Measurements from ENCODE around the gene IL22RA1.

IL22RA1 gene

DNA sequence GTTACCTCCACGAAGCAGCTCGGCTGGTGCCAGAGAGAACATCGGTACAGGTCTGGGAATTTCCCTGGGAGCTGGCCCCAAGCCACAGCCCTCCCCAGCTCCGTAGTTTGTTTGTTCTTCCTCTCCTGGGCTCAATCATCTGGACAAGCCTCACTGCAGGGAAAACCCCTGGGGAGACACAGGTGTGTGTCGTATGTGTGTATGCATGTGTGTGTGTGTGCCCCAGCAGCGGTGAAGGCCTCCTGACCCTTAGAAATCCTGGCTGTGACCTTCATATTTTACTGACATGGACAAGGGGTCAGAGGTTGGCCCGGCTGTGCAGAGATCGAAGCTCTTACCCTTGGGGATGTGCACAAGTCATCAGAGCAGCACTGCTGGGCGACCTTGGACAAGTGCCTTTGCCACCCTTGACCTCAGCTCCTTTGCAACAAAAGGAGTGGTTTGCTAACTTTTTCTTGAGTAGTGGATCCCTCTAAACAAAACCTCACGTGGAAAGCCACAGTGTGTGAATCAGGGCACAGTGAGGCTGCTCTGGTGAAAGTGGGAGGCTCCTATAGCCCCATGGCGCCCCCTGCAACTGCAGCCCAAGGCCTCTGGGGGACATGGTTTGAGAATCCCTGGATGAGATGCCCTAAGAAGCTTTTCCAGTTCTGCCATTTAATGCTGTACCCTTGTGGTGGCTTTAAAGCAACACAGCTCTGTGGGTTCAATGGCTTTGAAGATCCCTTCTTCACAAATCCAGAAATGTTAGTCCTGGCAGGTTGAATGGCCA lies 12.3 kb upstream of the IL22RA1 start:
- no peak overlapping the region for H2AK5ac ChIP-seq (ENCODE audit: low read length)
- no peak overlapping the region for H2BK120ac ChIP-seq (ENCODE audit: low read depth, low read length)
- H3K9ac ChIP-seq (ENCODE audit: low read length): no peak overlapping the region
- peaks cover 8% of the 10 kb centered on the region for H3K4me1 ChIP-seq (ENCODE audit: control insufficient read depth, low read depth, low read length)
- no peak overlapping the region for H3K27ac ChIP-seq (ENCODE audit: low read depth, low read length)
- no peak overlapping the region for H3K56ac ChIP-seq (ENCODE audit: low read length)
- H3K23ac ChIP-seq (ENCODE audit: low read length): no peak overlapping the region
- H4K5ac ChIP-seq (ENCODE audit: low read length): no peak overlapping the region
- no peaks in the 10 kb centered on the region for H3K27me3 ChIP-seq (ENCODE audit: insufficient read depth, low read length, poor library complexity)
- DNase-seq: peak; percentile 73
- no peaks in the 10 kb centered on the region for H3K36me3 ChIP-seq (ENCODE audit: control insufficient read depth, insufficient read depth, low read length)
- H4K8ac ChIP-seq (ENCODE audit: low read depth, low read length): no peak overlapping the region
- H3K4ac ChIP-seq (ENCODE audit: low read depth, low read length): no peak overlapping the region
- H3K4me2 ChIP-seq (ENCODE audit: low read length): no peak overlapping the region
- H3K18ac ChIP-seq (ENCODE audit: low read length): no peak overlapping the region
- H2BK15ac ChIP-seq (replicated peaks; ENCODE audit: low read depth): no peak overlapping the region
- no peak overlapping the region for H3K4me3 ChIP-seq (ENCODE audit: low read length)
- no peak overlapping the region for H2BK5ac ChIP-seq (ENCODE audit: low read length)
- no peaks in the 10 kb centered on the region for H3K79me1 ChIP-seq (ENCODE audit: low read length)
- WGBS (ENCODE audit: extremely low coverage, insufficient coverage, low lambda C conversion rate): no CpG with 5 or more reads among the region's 11 CpGs
- no peaks in the 10 kb centered on the region for H3K79me2 ChIP-seq (ENCODE audit: control insufficient read depth, insufficient read depth, low read length)

DNA sequence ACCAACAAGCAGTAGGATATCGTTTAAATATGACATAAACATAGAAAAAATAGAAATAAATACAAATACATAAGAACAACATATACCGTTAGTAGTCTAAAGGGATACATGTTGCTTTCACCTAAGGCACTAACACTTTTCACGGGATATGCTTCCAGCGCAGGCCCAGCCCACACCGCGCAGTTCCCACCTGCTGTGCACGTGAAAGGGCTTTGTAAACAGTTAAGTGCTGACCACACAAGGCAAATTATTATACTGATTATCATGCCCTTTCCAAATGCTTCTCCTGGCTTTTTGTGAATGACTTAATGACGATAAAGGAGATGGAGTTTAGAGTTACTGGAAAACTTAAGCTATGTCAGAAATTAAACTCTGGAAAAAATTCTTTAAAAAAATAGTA lies 11.3 kb upstream of the IL22RA1 start:
- H3K4me1 ChIP-seq (ENCODE audit: control insufficient read depth, low read depth, low read length): peaks cover 9% of the 10 kb centered on the region
- H3K18ac ChIP-seq (ENCODE audit: low read length): no peak overlapping the region
- H2BK120ac ChIP-seq (ENCODE audit: low read depth, low read length): no peak overlapping the region
- H3K4ac ChIP-seq (ENCODE audit: low read depth, low read length): no peak overlapping the region
- H2BK15ac ChIP-seq (replicated peaks; ENCODE audit: low read depth): no peak overlapping the region
- H3K4me3 ChIP-seq (ENCODE audit: low read length): no peak overlapping the region
- H3K79me2 ChIP-seq (ENCODE audit: control insufficient read depth, insufficient read depth, low read length): no peaks in the 10 kb centered on the region
- no peak overlapping the region for H3K56ac ChIP-seq (ENCODE audit: low read length)
- no peak overlapping the region for H3K4me2 ChIP-seq (ENCODE audit: low read length)
- no peak overlapping the region for H4K5ac ChIP-seq (ENCODE audit: low read length)
- H3K9ac ChIP-seq (ENCODE audit: low read length): no peak overlapping the region
- H3K27me3 ChIP-seq (ENCODE audit: insufficient read depth, low read length, poor library complexity): no peaks in the 10 kb centered on the region
- no CpG with 5 or more reads among the region's 8 CpGs for WGBS (ENCODE audit: extremely low coverage, insufficient coverage, low lambda C conversion rate)
- H2AK5ac ChIP-seq (ENCODE audit: low read length): no peak overlapping the region
- DNase-seq: peak; percentile 47
- no peak overlapping the region for H4K8ac ChIP-seq (ENCODE audit: low read depth, low read length)
- H3K23ac ChIP-seq (ENCODE audit: low read length): no peak overlapping the region
- no peaks in the 10 kb centered on the region for H3K36me3 ChIP-seq (ENCODE audit: control insufficient read depth, insufficient read depth, low read length)
- no peak overlapping the region for H2BK5ac ChIP-seq (ENCODE audit: low read length)
- no peak overlapping the region for H3K27ac ChIP-seq (ENCODE audit: low read depth, low read length)
- H3K79me1 ChIP-seq (ENCODE audit: low read length): no peaks in the 10 kb centered on the region

DNA sequence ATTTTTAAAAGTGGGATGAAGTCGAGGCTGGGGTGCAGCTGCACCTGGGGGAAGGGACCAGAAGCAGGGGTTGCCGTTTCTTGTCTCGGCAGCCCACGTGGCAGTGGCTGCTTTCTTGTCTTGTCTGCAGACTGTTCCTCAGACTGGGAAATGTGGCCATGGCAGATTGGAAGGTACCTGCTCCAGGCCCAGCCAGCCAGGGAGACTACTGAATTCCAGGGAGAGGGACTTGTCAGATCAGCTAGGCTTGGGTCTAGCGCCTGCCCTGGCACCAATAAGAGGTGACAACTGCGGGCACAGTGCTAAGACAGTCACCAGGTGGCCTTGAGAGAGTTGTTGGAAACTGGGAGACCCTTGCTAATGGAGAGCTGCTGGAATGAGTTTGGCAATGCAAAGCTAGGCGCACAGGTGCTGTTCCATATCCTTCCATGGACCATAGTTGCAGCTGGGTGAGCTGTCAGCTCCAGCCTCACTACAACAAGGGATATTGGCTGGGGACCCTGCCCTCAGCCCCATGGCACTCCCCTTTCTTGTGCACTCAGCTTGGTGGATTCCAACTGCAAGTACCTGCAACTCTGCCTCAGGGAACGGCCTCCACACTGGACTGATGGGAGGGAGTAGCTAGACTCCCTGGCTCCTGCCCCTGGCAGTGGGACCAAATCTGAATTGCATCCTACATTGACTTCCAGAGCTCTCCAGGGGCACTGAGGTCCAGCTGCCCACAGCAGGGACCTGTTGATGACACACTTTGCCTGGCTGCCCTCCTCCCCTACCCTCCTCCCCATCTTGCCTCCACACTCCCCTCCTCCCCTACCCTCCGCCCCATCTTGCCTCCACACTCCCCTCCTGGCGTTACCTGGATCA lies 9.9 kb upstream of the IL22RA1 start:
- Histone ChIP-seq H3K56ac (ENCODE audit: low read length) (peak overlapping the region; percentile 72), H3K4me2 (ENCODE audit: low read length) (no peak overlapping the region), H3K9ac (ENCODE audit: low read length) (no peak overlapping the region), H2AK5ac (ENCODE audit: low read length) (peak overlapping the region; percentile 11), H3K36me3 (ENCODE audit: control insufficient read depth, insufficient read depth, low read length) (no peaks in the 10 kb centered on the region), H3K4me1 (ENCODE audit: control insufficient read depth, low read depth, low read length) (peaks cover 9% of the 10 kb centered on the region), H3K23ac (ENCODE audit: low read length) (no peak overlapping the region), H3K18ac (ENCODE audit: low read length) (no peak overlapping the region), H2BK5ac (ENCODE audit: low read length) (no peak overlapping the region), H3K27ac (ENCODE audit: low read depth, low read length) (no peak overlapping the region), H3K4me3 (ENCODE audit: low read length) (no peak overlapping the region), H3K4ac (ENCODE audit: low read depth, low read length) (peak overlapping the region; percentile 25), H2BK120ac (ENCODE audit: low read depth, low read length) (no peak overlapping the region), H3K79me2 (ENCODE audit: control insufficient read depth, insufficient read depth, low read length) (no peaks in the 10 kb centered on the region), H3K79me1 (ENCODE audit: low read length) (no peaks in the 10 kb centered on the region), H3K27me3 (ENCODE audit: insufficient read depth, low read length, poor library complexity) (no peaks in the 10 kb centered on the region), H2BK15ac (replicated peaks; ENCODE audit: low read depth) (no peak overlapping the region), H4K8ac (ENCODE audit: low read depth, low read length) (no peak overlapping the region), H4K5ac (ENCODE audit: low read length) (no peak overlapping the region)
- WGBS (ENCODE audit: extremely low coverage, insufficient coverage, low lambda C conversion rate): no CpG with 5 or more reads among the region's 10 CpGs
- DNase-seq: peak; percentile 22

DNA sequence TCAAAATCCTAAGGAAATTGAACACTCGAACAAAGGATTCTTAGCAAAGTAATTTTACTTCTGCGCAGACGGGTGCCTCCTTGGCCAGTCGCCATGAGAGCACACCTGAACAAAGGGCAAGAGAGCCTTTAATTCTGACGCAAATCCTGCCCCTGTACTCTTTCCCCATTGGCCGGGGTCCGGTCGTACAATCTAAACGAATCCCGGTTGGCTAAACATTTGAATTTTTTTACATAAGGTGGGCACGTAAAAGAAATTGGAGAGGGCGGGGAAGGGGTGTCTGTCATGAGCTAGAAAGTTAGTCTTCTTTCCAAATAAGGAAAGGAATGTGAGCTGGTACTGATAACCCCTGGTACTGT lies 8.2 kb upstream of the IL22RA1 start:
- Histone ChIP-seq H2BK15ac (replicated peaks; ENCODE audit: low read depth) (no peak overlapping the region), H3K27me3 (ENCODE audit: insufficient read depth, low read length, poor library complexity) (no peaks in the 10 kb centered on the region), H3K27ac (ENCODE audit: low read depth, low read length) (peak overlapping the region; percentile 75), H3K23ac (ENCODE audit: low read length) (no peak overlapping the region), H3K56ac (ENCODE audit: low read length) (peak overlapping the region; percentile 94), H3K4me2 (ENCODE audit: low read length) (peak overlapping the region; percentile 95), H2AK5ac (ENCODE audit: low read length) (peak overlapping the region; percentile 66), H2BK5ac (ENCODE audit: low read length) (no peak overlapping the region), H2BK120ac (ENCODE audit: low read depth, low read length) (no peak overlapping the region), H3K4me3 (ENCODE audit: low read length) (no peak overlapping the region), H4K5ac (ENCODE audit: low read length) (peak overlapping the region; percentile 84), H3K79me2 (ENCODE audit: control insufficient read depth, insufficient read depth, low read length) (no peaks in the 10 kb centered on the region), H3K4me1 (ENCODE audit: control insufficient read depth, low read depth, low read length) (peaks cover 9% of the 10 kb centered on the region), H3K36me3 (ENCODE audit: control insufficient read depth, insufficient read depth, low read length) (no peaks in the 10 kb centered on the region), H3K79me1 (ENCODE audit: low read length) (no peaks in the 10 kb centered on the region), H3K18ac (ENCODE audit: low read length) (no peak overlapping the region), H3K9ac (ENCODE audit: low read length) (peak overlapping the region; percentile 93), H4K8ac (ENCODE audit: low read depth, low read length) (no peak overlapping the region), H3K4ac (ENCODE audit: low read depth, low read length) (peak overlapping the region; percentile 96)
- DNase-seq: peak; percentile 98
- no CpG with 5 or more reads among the region's 12 CpGs for WGBS (ENCODE audit: extremely low coverage, insufficient coverage, low lambda C conversion rate)

DNA sequence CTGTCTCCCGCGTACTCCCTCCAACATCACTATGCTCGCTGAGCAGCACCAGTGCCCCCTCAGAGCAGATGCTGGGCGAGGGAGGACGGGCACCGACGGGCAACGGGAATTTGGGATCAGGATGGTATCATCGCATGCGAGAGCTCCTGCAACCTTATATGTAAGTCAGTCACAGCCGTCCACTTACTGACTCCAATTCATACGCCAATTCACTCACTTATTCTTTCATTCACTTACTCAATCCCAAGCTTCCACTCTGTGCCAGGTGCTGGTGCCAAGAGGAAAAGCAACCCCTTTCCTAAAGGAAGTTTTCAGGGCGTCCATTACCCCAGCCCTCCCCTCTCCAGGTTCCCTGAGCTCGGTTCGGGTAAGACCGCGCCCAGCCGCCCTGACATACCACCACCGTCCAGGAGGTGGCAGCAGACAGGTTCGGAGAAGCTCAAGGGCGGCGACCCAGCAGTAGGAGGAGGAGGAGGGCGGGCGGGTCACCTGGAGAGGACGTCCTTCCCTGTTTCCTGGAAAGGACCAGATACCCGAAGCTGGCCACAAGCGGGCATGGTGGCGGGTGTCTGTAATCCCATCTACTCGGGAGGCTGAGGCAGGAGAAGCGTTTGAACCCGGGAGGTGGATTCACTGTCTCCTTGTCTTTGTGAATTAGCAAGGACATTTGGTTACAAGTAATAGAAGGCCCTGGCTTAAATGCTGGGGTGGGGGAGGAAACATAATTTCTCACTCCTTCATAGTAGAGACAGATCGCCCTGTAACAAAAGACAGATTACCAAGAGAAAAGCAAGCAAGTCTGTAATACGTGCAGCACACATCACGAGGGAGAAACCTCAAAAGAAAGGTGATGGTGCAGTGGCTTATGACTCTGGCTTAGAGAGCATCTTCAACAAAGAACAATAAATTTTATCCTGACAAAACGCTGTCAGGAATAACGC lies 7.6 kb upstream of the IL22RA1 start:
- peak overlapping the region; percentile 75 for H3K27ac ChIP-seq (ENCODE audit: low read depth, low read length)
- H2BK15ac ChIP-seq (replicated peaks; ENCODE audit: low read depth): no peak overlapping the region
- H3K4ac ChIP-seq (ENCODE audit: low read depth, low read length): peak overlapping the region; percentile 96
- peak overlapping the region; percentile 94 for H3K56ac ChIP-seq (ENCODE audit: low read length)
- H3K79me2 ChIP-seq (ENCODE audit: control insufficient read depth, insufficient read depth, low read length): no peaks in the 10 kb centered on the region
- peak overlapping the region; percentile 93 for H3K9ac ChIP-seq (ENCODE audit: low read length)
- H4K5ac ChIP-seq (ENCODE audit: low read length): peak overlapping the region; percentile 84
- H3K18ac ChIP-seq (ENCODE audit: low read length): peak overlapping the region; percentile 89
- H2BK5ac ChIP-seq (ENCODE audit: low read length): peak overlapping the region; percentile 91
- H3K4me2 ChIP-seq (ENCODE audit: low read length): peak overlapping the region; percentile 95
- WGBS (ENCODE audit: extremely low coverage, insufficient coverage, low lambda C conversion rate): no CpG with 5 or more reads among the region's 36 CpGs
- H3K79me1 ChIP-seq (ENCODE audit: low read length): no peaks in the 10 kb centered on the region
- peak overlapping the region; percentile 66 for H2AK5ac ChIP-seq (ENCODE audit: low read length)
- H3K4me1 ChIP-seq (ENCODE audit: control insufficient read depth, low read depth, low read length): peaks cover 9% of the 10 kb centered on the region
- peak; percentile 96 for DNase-seq
- no peak overlapping the region for H3K4me3 ChIP-seq (ENCODE audit: low read length)
- H3K27me3 ChIP-seq (ENCODE audit: insufficient read depth, low read length, poor library complexity): no peaks in the 10 kb centered on the region
- H3K23ac ChIP-seq (ENCODE audit: low read length): no peak overlapping the region
- H3K36me3 ChIP-seq (ENCODE audit: control insufficient read depth, insufficient read depth, low read length): no peaks in the 10 kb centered on the region
- peak overlapping the region; percentile 40 for H2BK120ac ChIP-seq (ENCODE audit: low read depth, low read length)
- no peak overlapping the region for H4K8ac ChIP-seq (ENCODE audit: low read depth, low read length)
